CD4-positive, alpha-beta T cell treated with Interleukin-15 for 1 hour (primary cell): ENCODE data around the gene PARD3B.

ENCODE experiments used
- DNase-seq: peaks from one replicate; pipeline ENCODE4 v3.0.0-alpha.2; 2020

PARD3B gene

DNA sequence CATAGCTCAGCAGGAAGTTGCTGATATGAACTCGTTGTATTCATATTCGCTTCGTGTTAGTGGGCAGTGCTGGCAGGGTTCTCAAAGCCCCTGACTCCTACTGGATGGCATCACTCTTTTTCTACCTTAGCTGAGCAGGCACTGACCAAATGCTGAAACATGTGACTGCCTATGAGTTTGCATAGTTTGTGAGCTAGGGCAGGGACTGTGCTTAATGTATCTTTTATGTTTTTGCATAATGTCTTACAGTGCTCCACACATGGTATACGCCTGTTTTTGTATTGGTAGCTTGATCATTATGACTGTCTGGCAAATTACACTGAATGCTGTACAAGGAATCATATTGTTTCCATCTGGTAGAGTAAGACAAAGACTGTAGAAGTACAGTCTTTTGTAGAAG lies 305.3 kb downstream of the PARD3B start:
- no peak for DNase-seq

DNA sequence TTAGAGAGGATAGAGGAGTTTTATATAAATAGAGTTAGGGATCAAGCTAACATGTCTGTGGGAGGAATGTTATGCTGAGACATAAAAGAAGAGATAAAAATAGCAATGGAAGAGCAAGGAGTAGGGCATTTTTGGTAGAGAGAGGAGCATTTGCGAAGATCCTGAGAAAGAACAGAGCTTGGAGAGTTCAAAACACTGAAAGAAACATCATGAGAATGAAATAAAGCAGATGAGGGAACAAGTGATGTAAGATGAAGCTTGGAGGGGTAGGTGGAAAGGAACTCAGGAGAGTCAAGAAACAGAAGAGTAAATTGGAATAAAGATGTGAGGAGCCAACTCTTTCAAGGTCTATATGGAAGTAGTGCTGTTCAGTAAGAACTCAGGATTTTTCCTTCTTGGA lies 308.6 kb downstream of the PARD3B start:
- no peak for DNase-seq

DNA sequence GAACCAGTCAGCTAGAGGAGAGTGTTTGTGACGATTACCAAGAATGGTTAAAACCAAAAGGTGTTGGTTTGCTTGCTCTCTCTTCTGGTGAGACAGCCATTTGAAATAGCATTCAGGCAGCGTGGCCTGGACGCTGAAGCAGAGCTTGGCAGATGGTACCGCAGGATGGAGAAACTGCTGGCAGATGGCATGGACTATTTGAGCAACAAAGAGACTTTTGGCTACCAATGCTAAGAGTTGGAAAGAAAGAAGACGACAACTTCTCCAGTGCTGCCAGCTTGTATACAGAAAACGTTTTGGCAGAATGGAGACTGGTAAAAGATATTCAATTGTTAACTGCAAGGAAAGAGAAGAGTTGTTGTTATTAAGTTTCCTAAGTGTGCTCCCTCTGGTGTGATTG lies 315.0 kb downstream of the PARD3B start:
- DNase-seq, result no peak

DNA sequence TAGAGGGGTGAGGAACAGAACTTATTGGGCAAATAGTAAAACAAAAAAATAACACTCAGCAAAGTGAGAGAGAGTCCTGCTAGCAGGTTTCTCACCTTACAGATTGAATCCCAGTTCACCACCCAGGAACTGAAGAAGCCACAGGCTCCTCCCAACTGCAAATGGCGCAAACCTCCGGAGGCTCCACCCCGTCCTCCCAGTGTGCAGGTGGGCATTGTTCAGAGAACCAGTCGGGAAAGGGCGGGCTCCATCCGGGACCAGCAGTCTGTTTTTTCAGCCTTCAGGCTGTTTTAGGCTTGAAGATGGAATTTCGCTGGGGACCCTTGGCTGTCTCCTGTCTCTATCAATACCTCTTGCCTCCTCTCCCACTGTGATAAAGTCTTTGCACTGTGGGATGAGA lies 317.5 kb downstream of the PARD3B start:
- DNase-seq, result no peak

DNA sequence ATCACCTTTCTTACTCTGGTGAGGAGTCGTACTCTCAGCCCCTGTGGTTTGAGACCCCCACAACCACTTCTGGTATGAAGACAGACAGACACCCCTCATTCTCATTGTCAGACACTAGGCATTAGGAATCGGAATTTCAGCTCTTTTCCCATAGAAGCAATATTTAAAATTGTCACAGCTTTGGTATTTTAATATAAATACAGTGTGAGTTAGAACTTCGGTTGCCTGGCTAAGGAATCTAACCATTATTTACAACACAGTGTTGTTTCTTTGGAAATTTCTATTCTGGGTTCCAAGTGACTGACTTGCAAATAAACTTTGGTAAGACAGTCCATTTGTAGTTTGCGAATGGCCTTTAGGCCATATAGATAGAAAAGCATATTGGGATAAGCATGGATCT lies 318.1 kb downstream of the PARD3B start:
- no peak for DNase-seq

DNA sequence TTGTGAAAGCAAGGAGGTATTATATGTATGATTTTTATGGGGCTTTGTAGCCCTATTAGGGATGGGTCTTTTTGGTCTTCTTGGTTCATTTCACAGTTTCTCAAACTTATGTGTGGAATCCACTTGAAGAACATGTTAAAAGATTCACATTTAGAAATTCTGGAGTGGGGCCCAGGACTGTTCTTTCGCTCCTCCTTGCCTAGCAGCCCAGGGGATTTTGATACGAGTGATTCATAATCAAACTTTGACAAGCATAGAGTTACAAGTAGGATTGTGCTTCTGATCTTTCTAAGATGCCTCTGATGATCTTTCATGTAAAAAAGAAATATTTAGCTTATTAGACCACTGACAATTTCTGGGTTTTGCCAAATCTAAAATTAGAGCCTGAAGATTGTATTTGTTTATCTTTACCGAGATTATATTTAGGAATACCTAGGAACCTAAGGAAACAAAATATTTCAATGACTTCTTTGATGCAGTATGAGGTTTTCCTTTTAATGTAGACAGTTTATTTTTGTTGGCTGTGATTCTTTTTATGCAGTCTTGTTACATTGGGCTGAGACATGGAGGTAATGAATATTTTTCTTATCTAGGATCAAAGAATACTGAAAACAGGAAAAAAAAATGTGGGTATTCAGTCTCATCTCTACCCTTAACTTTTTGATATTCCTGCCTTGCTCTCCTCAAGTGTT lies 324.0 kb downstream of the PARD3B start:
- DNase-seq, result no peak

DNA sequence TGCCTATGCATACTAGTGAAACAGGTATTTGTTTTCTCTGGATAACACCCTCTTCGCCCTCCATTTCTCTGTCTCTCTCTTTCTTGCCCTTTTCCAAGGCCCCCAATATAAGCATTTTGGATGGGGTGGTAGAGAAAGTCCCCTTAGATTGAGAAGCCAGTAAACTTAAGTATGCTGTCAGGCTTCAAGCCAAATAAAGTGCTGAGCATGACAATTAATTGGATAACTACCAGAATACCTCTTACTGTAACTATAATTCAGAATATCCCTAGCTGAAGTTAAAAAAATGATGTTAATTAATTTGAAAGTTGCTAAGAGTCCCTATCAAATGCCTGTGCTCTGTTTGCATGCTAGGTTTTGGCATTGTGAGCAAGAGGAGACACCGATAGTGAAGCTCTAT lies 324.8 kb downstream of the PARD3B start:
- DNase-seq, result no peak

DNA sequence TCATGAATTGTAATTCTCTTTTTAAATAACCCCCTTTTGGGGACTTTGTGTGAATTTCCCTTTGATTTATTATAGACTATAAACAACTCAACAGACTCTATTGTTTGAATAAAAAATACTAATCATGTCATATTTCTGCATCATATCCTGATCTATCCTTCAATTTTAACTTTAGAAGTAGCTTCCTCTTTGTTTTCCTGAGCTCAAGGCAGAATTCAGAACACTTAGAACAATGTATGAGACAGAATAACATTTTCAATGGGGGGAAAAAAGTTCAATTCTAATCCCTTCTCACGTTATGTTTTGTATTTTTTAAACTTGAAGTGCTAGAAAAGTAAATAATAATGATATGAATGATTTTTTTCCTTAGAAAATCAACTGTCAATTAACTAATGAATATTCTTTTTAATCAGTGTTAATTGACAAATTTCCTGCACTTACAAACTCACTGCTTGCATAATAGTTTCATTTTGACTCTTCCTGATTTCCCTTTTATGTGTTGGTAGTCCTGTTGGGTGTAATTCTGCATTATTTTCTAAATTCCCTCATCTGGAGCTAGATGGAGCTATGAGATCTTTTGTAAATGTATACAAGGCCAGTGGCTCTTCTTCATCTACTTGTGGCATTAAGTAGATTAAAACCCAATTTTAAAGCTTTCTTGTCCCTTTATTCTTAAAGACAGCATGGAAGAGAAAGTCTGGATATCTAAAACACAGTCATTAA lies 326.1 kb downstream of the PARD3B start:
- DNase-seq, result no peak

DNA sequence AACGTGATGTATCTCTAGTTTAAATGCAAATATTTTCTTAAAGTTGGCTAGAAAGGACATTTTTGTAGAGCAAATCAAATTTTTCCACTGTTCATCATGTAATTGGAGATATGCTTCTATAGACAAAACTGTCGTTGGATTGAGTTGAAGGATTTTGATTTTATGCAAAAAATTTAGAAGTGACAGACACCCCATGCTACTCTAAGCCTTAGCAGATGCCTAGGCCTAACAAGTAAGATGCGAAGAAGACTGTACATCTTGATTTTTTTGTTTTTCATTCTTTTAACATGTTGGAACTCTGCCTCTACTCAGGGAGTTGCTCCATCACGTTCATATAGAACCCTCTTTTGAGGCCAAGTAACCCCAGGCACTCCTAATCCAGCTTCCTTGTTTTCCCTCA lies 331.0 kb downstream of the PARD3B start:
- no peak for DNase-seq

DNA sequence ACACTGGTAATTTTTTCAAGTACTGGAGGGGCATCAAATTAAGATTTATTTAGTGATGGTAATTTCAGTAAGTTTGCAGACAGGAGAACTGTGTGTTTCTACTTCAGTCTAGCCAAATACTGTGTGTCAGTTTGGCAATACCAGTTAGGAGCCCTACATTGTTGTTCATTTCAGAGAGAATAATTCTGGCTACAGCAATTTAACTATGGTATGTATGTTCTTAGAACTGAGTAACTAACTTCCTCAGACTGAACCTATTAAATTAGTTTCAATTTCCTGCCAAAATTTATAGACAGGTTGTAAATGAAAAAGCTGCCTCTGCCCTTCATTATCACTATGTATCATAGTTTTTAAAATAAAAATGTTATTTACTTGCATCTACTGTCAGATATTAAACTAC lies 332.4 kb downstream of the PARD3B start:
- DNase-seq, result no peak

DNA sequence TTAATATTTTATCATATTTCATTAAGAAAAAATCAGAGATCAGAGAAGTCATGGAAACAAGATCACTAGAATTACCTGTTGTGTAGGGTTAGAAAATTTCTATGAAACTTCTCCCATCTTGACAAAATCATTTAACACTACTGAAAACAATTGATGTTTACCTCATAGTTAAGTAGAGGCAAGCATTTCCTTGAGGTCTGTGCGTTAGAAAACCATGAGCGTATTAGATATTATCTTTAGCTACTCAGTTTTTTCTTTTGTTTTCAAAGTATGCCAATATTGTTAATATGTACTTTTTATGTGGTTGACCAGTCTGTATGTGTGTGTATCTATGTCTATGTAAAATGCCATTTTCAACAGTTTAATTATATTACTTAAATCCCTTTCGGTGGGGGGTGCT lies 335.7 kb downstream of the PARD3B start:
- DNase-seq, result no peak

DNA sequence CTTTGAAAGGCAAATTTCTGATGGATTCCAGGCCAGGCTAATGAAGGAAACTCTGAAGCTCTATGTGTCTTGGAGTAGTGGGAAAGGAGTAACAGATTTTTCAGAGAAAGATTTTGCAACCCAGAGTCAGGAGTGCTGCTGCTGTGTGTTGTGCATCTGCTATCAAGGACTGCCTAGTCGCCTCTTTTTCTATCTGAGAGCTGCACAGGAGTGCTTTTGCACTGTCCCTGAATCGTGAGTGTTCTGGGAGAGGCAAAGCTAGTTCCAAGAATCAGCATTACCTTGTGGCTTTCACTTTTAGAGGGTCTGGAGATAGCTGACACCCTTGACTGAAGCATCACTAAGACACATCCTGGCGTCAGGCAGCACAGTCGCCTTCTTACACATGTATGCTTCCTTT lies 336.4 kb downstream of the PARD3B start:
- DNase-seq, result no peak

DNA sequence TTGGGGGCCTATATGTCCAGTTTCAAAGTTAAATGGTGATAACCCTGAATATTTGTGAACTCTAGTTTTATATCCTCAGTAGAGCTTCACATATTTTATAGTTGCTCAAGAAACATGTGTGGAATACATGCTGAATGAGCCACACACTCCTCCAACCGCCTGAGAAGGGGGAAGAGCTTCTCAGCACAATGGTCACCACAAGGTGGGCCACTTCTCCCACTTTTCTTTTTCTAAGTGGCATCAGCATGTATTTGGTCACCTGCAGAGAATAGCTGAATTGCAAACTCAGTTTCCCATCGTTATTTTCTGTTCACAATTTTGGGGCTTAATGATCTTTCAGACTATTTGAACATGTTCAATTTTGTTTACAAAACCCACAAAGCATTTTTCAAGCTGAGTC lies 340.5 kb downstream of the PARD3B start:
- no peak for DNase-seq

DNA sequence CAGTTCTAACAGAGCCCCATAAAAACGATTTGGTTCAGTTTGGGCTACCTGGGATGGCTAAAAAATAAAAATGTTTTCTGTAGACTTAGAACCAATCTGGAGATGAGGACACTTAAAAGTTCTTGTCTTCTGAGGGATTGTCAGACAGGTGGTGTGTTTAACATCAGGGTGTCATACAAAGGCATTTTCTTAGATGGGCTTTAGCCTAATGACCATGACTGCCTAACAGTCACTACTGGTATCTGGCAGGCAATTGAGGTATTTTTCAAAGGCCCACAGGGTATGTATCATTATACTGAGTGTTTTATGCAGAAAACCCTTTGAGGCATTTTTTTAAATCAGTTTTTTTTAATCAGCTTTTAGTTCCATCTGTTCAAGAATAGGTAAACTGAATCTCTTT lies 341.4 kb downstream of the PARD3B start:
- DNase-seq, result no peak

DNA sequence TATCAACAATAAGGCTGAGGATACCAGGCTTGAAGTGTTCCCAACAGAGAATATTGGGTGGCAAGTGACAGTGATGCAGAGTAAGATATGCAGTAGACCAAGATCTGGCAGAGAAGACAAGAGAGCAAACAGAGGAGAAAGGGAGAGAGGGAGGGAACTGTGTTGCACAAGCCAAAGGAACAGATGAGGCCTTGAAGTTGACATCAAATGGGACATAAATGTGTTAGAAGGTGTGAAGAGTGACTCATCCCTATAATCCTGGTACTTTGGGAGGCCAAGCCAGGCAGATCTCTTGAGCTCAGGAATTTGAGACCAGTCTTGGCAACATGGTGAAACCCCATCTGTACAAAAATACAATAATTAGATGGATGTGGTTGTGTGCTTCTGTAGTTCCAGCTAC lies 342.9 kb downstream of the PARD3B start:
- no peak for DNase-seq

DNA sequence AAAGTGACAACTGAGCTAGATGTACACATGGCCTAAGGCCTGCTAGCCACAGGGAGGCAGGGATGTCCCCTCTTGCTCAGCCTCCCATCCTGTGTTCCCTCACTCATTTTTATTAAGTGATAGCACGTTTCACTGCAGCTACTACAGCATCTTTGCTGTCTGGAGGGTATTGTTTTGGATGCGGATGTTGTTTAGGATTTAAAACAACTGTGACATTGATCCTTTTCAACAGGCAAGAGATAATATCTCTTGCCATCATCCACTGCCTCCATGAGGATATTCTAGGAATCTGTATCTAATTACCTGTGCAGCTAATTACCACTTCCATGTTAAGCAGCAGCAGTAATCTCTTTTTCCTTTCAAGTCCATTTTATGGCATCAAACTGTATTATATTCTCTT lies 345.4 kb downstream of the PARD3B start:
- no peak for DNase-seq

DNA sequence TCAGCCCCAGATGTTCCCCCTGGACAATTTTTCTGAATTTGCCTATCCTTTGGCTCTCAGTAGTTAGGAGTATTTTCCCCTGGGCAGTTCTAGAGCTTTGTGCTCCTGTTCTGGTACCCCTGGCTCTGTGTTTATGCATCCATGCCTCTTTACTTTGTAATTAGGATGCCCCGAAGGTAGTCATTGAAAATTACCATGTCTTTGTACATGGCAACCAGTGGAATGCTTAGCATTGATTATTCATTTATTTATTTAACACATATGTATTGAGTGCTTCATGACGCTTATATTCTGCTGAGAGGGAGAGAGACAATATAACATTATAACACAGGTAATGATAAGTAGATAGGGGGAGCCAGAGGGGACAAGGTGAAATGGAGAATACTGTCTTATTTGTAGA lies 346.5 kb downstream of the PARD3B start:
- no peak for DNase-seq

DNA sequence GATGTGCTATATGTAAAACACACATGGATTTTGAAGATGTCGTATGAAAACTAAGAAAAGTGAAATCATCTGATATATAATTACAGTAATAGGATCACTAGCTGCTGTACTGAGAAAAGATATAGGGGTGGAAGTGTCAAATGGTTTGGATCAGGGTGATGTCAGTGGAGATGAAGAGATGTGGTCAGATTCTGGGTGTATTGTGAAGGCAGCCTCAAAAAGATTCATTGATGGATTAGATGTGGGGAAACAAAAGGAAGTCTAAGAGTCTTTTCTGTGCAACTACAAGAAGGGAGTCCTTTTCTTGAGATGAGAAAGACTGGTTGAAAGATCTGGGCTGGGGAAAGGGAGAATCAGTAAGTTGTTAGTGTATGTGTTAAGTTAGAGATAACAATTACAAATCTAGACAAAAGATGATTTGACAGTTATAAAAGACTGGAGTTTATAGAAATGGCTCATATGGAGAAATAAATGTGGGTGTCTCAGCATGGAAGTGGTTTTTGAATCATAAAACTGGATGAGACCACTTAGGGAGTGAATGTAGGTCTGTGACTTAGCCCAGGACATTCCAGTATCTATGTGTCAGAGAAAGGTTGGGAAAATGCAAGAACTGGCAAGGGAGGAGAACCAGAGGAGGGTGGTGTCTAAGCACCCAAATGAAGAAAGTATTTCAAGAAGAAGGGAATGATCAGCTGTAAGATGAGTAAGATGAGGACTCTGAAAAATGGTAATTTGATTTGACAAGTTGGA lies 347.4 kb downstream of the PARD3B start:
- DNase-seq, result no peak

DNA sequence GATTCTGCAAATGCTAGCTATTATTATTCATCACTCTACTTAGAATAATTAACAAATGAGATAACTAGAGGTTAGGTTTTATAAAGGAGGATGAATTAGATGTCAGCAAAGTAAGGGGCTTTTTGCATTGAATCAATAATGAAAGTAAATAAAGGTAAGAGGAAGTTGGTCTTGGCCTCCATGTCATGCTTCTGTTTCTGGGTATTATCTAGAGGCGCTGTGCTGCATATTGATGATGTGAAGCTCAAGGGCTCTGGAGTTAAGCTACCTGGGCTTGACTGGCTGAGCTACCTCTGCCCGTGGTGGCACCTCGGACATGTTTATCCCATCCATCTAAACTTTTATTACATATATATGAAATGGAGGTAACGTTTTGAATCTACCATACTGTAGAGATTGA lies 350.9 kb downstream of the PARD3B start:
- DNase-seq, result no peak

DNA sequence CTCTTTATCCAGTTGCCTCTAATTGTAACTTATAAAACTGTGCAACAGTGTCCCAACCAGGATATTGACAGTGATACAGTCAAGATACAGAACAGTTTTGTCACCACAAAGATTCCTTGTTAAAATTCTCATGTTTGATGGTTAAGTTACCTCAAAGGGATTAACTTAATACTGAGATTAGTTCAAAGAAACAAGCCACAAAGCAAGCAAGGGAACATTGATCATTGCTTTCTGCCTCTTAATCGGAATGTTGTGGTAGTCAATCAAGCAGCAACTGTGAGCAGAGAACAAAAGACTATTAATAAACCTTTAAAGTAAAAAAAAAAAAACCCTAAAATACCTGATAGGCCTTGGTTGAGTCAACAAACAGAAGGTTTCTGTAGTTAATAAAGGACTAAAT lies 352.3 kb downstream of the PARD3B start:
- DNase-seq, result no peak

DNA sequence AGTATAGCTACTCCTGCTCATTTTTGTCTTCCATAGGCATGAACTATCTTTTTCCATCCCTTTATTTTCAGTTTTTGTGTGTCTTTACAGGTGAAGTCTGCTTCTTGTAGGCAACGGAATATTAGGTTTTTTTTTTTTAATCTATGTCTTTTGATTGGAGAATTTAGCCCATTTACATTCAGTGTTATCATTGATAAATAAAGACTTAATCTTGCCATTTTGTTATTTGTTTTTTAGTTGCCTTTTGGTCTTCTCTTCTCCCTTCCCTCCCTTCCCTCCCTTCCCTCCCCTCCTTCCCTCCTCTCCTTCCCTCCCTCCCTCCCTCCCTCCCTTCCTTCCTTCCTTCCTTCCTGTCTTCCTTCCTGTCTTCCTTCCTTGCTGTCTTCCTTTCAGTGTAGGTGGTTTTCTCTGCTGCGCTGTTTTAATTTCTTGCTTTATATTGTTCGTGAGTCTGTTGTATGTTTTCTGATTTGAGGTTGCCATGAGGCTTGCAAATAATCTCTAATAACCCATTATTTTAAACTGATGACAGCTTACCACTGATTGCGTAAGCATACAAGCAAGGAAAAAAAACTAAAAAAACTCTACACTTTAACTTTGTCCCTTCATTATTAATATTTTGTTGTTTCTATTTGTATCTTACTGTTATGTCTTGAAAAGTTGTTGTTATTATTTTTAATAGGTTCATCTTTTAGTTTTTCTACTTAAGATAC lies 353.8 kb downstream of the PARD3B start:
- DNase-seq, result no peak

DNA sequence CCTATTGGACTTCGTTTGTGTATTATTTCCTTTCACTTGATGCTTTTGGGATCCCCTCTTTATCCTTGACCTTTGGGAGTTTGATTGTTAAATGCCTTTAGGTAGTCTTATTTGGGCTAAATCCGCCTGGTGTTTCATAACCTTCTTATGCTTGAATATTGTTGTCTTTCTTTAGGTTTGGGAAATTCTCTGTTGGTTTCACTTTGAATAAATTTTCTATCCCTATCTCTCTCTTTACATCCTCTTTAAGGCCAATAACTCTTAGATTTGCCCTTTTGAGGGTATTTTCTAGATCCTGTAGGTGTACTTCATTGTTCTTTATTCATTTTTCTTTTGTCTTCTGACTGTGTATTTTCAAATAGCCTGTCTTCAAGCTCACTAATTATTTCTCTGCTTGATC lies 354.7 kb downstream of the PARD3B start:
- no peak for DNase-seq

DNA sequence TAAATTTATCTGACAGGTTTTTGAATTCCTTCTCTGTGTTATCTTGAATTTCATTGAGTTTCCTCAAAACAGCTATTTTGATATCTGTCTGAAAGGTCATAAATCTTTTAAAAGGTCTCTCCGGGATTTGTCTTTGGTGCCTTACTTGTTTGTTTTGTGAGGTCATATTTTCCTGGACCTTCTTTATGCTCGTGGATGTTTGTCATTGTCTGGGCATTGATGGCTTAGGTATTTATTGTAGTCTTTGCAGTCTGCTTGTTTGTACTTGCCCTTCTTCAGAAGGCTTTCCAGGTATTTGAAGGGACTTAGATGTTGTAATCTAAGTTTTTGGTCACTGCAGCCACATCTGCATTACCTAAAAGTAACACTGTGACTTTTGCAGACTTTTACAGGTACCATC lies 355.2 kb downstream of the PARD3B start:
- no peak for DNase-seq

DNA sequence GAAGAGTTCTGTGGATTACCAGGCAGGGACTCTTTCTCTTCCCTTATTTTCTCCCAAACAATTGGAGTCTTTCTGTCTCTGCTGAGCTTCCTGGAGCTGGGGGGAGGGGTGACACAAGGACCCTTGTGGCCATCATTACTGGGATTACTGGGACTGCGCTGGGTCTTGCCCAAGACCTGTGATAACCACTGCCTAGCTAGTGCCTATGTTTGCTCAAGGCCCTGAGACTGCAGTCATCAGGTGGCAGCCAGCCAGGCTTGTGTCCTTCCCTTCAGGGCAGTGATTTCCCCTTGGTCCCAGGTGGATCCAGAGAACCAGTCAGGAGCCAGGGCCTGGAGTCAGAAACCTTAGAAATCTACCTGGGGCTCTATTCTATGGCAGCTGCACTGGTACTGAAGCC lies 355.6 kb downstream of the PARD3B start:
- DNase-seq, result no peak
